GM12878 (cell line): Measurements from ENCODE around the gene TIPRL. TPM values are rescaled to one million over a fixed set of nuclear protein-coding genes. Genes with fewer than 3 reads are reported as not detected.

ENCODE experiments used
- ATAC-seq: fragments of 200-7000 bp; cut with Tn5 transposase; 3 replicates; pipeline ENCODE4 v1.9.1; 2020; ENCODE audit warnings: mild to moderate bottlenecking, moderate library complexity
- BruUV-seq: library from RNA; stranded (reverse); fragments of 400-500 nt; replicated peaks from 2 replicates; lab custom pipeline; 2021; lab: Mats Ljungman, UMichigan
- CTCF ChIA-PET: fragments of 300-600 bp; sonication (Branson Sonifier 250); formaldehyde crosslinking; extraction: SDS; loops from one replicate; lab custom pipeline; 2021; ENCODE audit warnings: inconsistent platforms; lab: Yijun Ruan, JAX
- POLR2A ChIA-PET: fragments of 350-600 bp; formaldehyde crosslinking; extraction: SDS; loops from one replicate; lab custom pipeline; 2021; ENCODE audit warnings: inconsistent platforms; lab: Charles Lee
- RAD21 ChIA-PET: fragments of 300-600 bp; sonication (Branson Sonifier 250); formaldehyde crosslinking; loops from one replicate; lab custom pipeline; 2023; ENCODE audit warnings: antibody characterized with exemption; ENCODE audit not compliant: unreplicated experiment; lab: Charles Lee
- SMC1A ChIA-PET: fragments of 300-600 bp; sonication (Branson Sonifier 250); formaldehyde crosslinking; loops from one replicate; lab custom pipeline; 2023; ENCODE audit not compliant: unreplicated experiment, uncharacterized antibody; lab: Charles Lee
- DNase-seq: peaks from one replicate; pipeline ENCODE4 v3.0.0-alpha.2; 2011; ENCODE audit warnings: low read depth, low spot score
- FAIRE-seq: peaks from 3 replicates; lab custom pipeline; 2011; peaks lifted over from hg19 to GRCh38; lab: Jason Lieb, UNC
- H2AFZ ChIP-seq: 2 replicates; pipeline ENCODE4 v1.6.0; 2011; ENCODE audit warnings: low read depth, low read length, control low read depth; ENCODE audit not compliant: control insufficient read depth
- H3K27ac ChIP-seq: 2 replicates; pipeline ENCODE4 v1.5.1; 2011; ENCODE audit warnings: control low read depth; ENCODE audit not compliant: control insufficient read depth, insufficient read depth
- H3K27me3 ChIP-seq, 2 experiments: replicated peaks in 1 of 2; 2 replicates each; pipeline versions ENCODE4 v1.6.0 to v1.6.1; 2011; ENCODE audit warnings: low read length in 1 of 2; ENCODE audit not compliant: control insufficient read depth in 2 of 2, insufficient read depth in 2 of 2
- H3K36me3 ChIP-seq, 2 experiments: 2 replicates each; pipeline ENCODE4 v1.5.1; 2011; ENCODE audit warnings: low read length in 1 of 2; ENCODE audit not compliant: control insufficient read depth in 2 of 2, insufficient read depth in 2 of 2
- H3K4me1 ChIP-seq: 2 replicates; pipeline ENCODE4 v1.6.1; 2011; ENCODE audit warnings: mild to moderate bottlenecking, low read length, moderate library complexity, mixed read lengths; ENCODE audit not compliant: control insufficient read depth, insufficient read depth
- H3K4me2 ChIP-seq: 2 replicates; pipeline ENCODE4 v1.6.0; 2011; ENCODE audit warnings: control low read depth; ENCODE audit not compliant: control insufficient read depth, insufficient read depth
- H3K4me3 ChIP-seq: fragments of 200-600 bp; sonication (generic); 2 replicates; pipeline ENCODE4 v1.5.1; 2016
- H3K79me2 ChIP-seq: 2 replicates; pipeline ENCODE4 v1.6.0; 2011; ENCODE audit warnings: low read length; ENCODE audit not compliant: control insufficient read depth, insufficient read depth
- H3K9ac ChIP-seq: 2 replicates; pipeline ENCODE4 v1.8.0; 2011; ENCODE audit warnings: low read length, control low read depth, mixed read lengths; ENCODE audit not compliant: control insufficient read depth, insufficient read depth
- H3K9me3 ChIP-seq: replicated peaks from 3 replicates; pipeline ENCODE4 v1.5.1; 2011; ENCODE audit warnings: mild to moderate bottlenecking, low read length; ENCODE audit not compliant: control insufficient read depth, insufficient read depth
- H4K20me1 ChIP-seq: 2 replicates; pipeline ENCODE4 v1.6.0; 2011; ENCODE audit not compliant: control insufficient read depth, insufficient read depth
- CREB1 ChIP-seq: IDR thresholded peaks from 2 replicates; pipeline ENCODE4 v1.6.1; 2012; ENCODE audit warnings: low read depth, mild to moderate bottlenecking, inconsistent platforms
- CUX1 ChIP-seq: IDR thresholded peaks from 2 replicates; pipeline ENCODE4 v1.6.1; 2012; ENCODE audit warnings: improper control_type of control experiment, low read depth, low read length; ENCODE audit not compliant: insufficient replicate concordance
- EED ChIP-seq: sonication (generic); IDR thresholded peaks from 2 replicates; pipeline ENCODE4 v1.6.1; 2016; ENCODE audit warnings: antibody characterized with exemption, low read depth
- PAX8 ChIP-seq: fragments of 450-650 bp; IDR thresholded peaks from 2 replicates; pipeline ENCODE4 v1.6.1; 2017; ENCODE audit warnings: mild to moderate bottlenecking, moderate library complexity
- PBX3 ChIP-seq: IDR thresholded peaks from 2 replicates; pipeline ENCODE4 v1.6.1; 2011; ENCODE audit warnings: mild to moderate bottlenecking, low read depth, low read length, moderate library complexity; ENCODE audit not compliant: insufficient replicate concordance
- RELB ChIP-seq: fragments of 450-650 bp; IDR thresholded peaks from 2 replicates; pipeline ENCODE4 v1.6.1; 2017; ENCODE audit warnings: low read depth, mild to moderate bottlenecking, moderate library complexity
- SRF ChIP-seq, 2 experiments: IDR thresholded peaks; 2 replicates each; pipeline ENCODE4 v1.6.1; 2011; ENCODE audit warnings: low read depth in 2 of 2, low read length in 2 of 2, mild to moderate bottlenecking in 1 of 2, moderate library complexity in 1 of 2
- TBL1XR1 ChIP-seq: IDR thresholded peaks from 2 replicates; pipeline ENCODE4 v1.6.1; 2012; ENCODE audit warnings: low read depth, low read length, improper control_type of control experiment
- TCF7 ChIP-seq: IDR thresholded peaks from 2 replicates; pipeline ENCODE4 v1.6.1; 2014; ENCODE audit warnings: antibody characterized with exemption, borderline replicate concordance
- WGBS: methylation state at CpG from one replicate; pipeline ENCODE4 v1.1.6; 2016; ENCODE audit warnings: low lambda C conversion rate; ENCODE audit not compliant: insufficient replicate concordance, insufficient coverage; ENCODE audit errors: missing lambda C conversion rate; 5-methylcytosine and 5-hydroxymethylcytosine counted together
- in situ Hi-C: fragments of 300-500 bp; cut with MboI; formaldehyde crosslinking; loops from 9 replicates; pipeline ENCODE4 v1.14.3; 2018; ENCODE audit warnings: mixed read lengths
- intact Hi-C: fragments of 100-400 bp; cut with micrococcal nuclease; formaldehyde crosslinking; loops from one replicate; pipeline ENCODE4 v1.14.2; 2022; ENCODE audit not compliant: unreplicated experiment
- polyA plus RNA-seq, 11 experiments: library from polyadenylated mRNA; depleted of rRNA in 4 of 11; unstranded in 6 of 11; stranded (reverse) in 5 of 11; fragments of >200 nt; fragmentation: Nextera tagmentation in 4 of 11; fragmentation: Illumina TruSeq in 1 of 11; extraction: Ambion mirVana in 4 of 11; extraction: Trizol in 1 of 11; gene quantifications; 1 replicate in 1 of 11; 2 replicates in 10 of 11; pipeline versions ENCODE4 v1.2.1 to v1.2.3, GENCODE V29; 2011 to 2016; ENCODE audit warnings: inconsistent platforms in 2 of 11, missing spikeins in 2 of 11, low read depth in 1 of 11
- total RNA-seq, 4 experiments: library from RNA; depleted of rRNA in 3 of 4; stranded (reverse); fragments of >200 nt in 3 of 4; fragmentation: Illumina TruSeq in 1 of 4; extraction: Trizol in 1 of 4; gene quantifications; 2 replicates each; pipeline versions ENCODE4 v1.2.1 to v1.2.3, GENCODE V29; 2013 to 2021

Gene TIPRL
- total and polyA plus RNA-seq, 10 of the 15 experiments (the other 5 are each of a cell fraction or from before 2014, with no cell fraction given) = 36.4 to 72.1 (median 49.9) TPM

- ChIA-PET SMC1A (no interaction called here), RAD21 (no interaction called here), CTCF (interaction anchor here (0.7 kb wide), 1 partner anchor 8 kb away, joined by 3 read pairs; no protein-coding TSS in a partner anchor), POLR2A (interaction anchor here (0.7 kb wide), 1 partner anchor 64 kb away, joined by 3 read pairs; no protein-coding TSS in a partner anchor)
- H3K27ac ChIP-seq = no peak within 1 kb of the TSS
- TF ChIP-seq SRF (IDR thresholded peaks at IDR 0.05; ENCODE audit: low read depth in 2 of 2, low read length in 2 of 2) (no peak), PAX8 (no peak), TCF7 (no peak), TBL1XR1 (no peak), RELB (no peak), PBX3 (no peak), CREB1 (no peak), CUX1 (no peak), EED (peak; percentile 22; the same call in 1 of the 2 replicates)
- 6% methylated on average over 27 of the region's 86 CpGs for WGBS
- peak; percentile 69 for ATAC-seq
- peaks cover 8% of the 10 kb centered on the region for H3K4me1 ChIP-seq
- H3K4me2 ChIP-seq = peak within 1 kb of the TSS; percentile 97
- no peak for FAIRE-seq
- peak within 1 kb of the TSS; percentile 64 for H2AFZ ChIP-seq
- no peak within 1 kb of the TSS for H3K9ac ChIP-seq
- no peaks in the 10 kb centered on the region for H3K79me2 ChIP-seq
- DNase-seq = no peak
- no peaks in the 10 kb centered on the region for H3K9me3 ChIP-seq
- in situ Hi-C loops (no loop called here), intact Hi-C loops (no loop called here)
- H3K4me3 ChIP-seq = peak within 1 kb of the TSS; percentile 69
- H3K27me3 ChIP-seq = peaks cover 11 to 20% of the 10 kb centered on the region in 2 experiments; a peak in 3 of 4 replicates
- no peaks in the 10 kb centered on the region for H4K20me1 ChIP-seq
- H3K36me3 ChIP-seq = no peaks in the 10 kb centered on the region
- BruUV-seq = no TSS peak
Measured at GRCh38 chr1:168136709-168137514, 41.9 kb upstream of the TIPRL start, which contains the start of gene GPR161. GPR161 (minus strand) TSS chr1:168136930; CDS start chr1:168104850, 32,080 bp downstream.
